Measurements from ENCODE around the gene FLNB. TPM values are rescaled to one million over a fixed set of nuclear protein-coding genes. Genes with fewer than 3 reads are reported as not detected.

The FLNB gene
- total RNA-seq, 1 experiment from 2014 or later = 83.4 TPM

DNA sequence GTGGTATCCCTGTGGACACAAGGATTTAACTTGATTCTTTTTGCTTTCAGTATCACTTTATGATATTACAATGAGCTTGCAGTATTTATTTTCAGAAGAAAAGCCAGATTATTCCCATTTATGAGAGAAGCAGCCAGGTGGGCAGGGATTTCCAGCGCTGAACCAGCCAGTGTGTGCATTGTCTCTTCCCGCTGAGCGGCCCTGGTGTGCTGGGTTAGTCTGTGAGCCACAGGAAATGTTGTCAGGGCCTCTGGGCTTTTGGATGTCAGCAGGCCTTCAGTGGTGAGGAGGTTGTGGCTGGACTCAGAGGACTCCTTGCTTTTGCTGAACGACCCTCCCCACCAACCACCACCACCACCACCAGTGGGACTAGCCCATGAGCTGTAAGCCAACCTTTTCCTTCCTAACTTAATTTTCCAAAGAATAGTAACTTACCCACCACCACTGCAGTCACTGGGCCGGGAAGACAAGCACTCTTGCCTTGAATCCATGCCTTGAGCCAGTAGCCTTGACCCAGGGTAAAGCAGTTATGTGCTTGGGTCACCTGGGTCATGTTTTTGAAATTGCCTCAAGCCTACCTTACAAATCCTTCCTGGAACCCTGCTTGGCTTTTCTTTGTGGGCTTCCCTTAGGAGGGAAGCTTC is 33.1 kb downstream of the FLNB start:
- H3K4me1 ChIP-seq (ENCODE audit: insufficient read depth, low read length) = peaks cover 34% of the 10 kb centered on the region
- WGBS (ENCODE audit: extremely low coverage, insufficient read length, low lambda C conversion rate) = no CpG with 5 or more reads among the region's 5 CpGs
- DNase-seq = no peak

More for the DNA sequence above, 33.1 kb downstream of the FLNB start:
- H2BK12ac ChIP-seq (ENCODE audit: insufficient read length, low read depth, low read length) = peak overlapping the region; percentile 80
- peak overlapping the region; percentile 62 for H3K18ac ChIP-seq (ENCODE audit: insufficient read length, low read depth, low read length)
- H3K23me2 ChIP-seq (ENCODE audit: insufficient read length, low read depth, low read length, poor library complexity, severe bottlenecking) = no peaks in the 10 kb centered on the region
- peaks cover 18% of the 10 kb centered on the region for H3K79me2 ChIP-seq (ENCODE audit: insufficient read depth, low read length)
- no peak overlapping the region for H3K23ac ChIP-seq (ENCODE audit: insufficient read length, low read depth, low read length)
- H3K4ac ChIP-seq (ENCODE audit: low read depth, low read length) = no peak overlapping the region
- Mint-ChIP-seq H3K27me3 (ENCODE audit: low read depth) (no peaks in the 10 kb centered on the region), H3K9me3 (no peaks in the 10 kb centered on the region), H3K4me3 (peak overlapping the region in 1 of 2 experiments; percentile 55; a peak in 2 of 5 replicates), H3K36me3 (ENCODE audit: insufficient read depth in 1 of 3, low read depth in 3 of 3) (peaks cover 0 to 5% (median 0%) of the 10 kb centered on the region in 3 experiments; a peak in 3 of 7 replicates), H3K4me1 (peaks cover 71 to 82% of the 10 kb centered on the region in 2 experiments), H3K27ac (peak overlapping the region; percentile 94 to 98 (median 95))
- no peak overlapping the region for H2AFZ ChIP-seq (ENCODE audit: low read length)
- no peaks in the 10 kb centered on the region for H3K9me3 ChIP-seq (ENCODE audit: control insufficient read depth, low read depth, low read length)
- H2BK120ac ChIP-seq (ENCODE audit: low read depth, low read length, poor library complexity, severe bottlenecking) = no peak overlapping the region
- no peak overlapping the region for H3K9ac ChIP-seq (ENCODE audit: extremely low read depth, insufficient read length, low read length)
- no peak overlapping the region for H4K5ac ChIP-seq (ENCODE audit: insufficient read length, low read depth, low read length)
- no peak overlapping the region for H3T11ph ChIP-seq (ENCODE audit: low read length)
- peak overlapping the region; percentile 17 for H3K14ac ChIP-seq (ENCODE audit: insufficient read depth, low read length)
- no peak overlapping the region for H2BK15ac ChIP-seq (ENCODE audit: low read depth, low read length)
- H2AK5ac ChIP-seq (ENCODE audit: insufficient read length, low read length) = peak overlapping the region; percentile 62
- no peaks in the 10 kb centered on the region for H4K20me1 ChIP-seq (ENCODE audit: control insufficient read depth, insufficient read depth, insufficient read length)
- TF ChIP-seq, protein P1, sequence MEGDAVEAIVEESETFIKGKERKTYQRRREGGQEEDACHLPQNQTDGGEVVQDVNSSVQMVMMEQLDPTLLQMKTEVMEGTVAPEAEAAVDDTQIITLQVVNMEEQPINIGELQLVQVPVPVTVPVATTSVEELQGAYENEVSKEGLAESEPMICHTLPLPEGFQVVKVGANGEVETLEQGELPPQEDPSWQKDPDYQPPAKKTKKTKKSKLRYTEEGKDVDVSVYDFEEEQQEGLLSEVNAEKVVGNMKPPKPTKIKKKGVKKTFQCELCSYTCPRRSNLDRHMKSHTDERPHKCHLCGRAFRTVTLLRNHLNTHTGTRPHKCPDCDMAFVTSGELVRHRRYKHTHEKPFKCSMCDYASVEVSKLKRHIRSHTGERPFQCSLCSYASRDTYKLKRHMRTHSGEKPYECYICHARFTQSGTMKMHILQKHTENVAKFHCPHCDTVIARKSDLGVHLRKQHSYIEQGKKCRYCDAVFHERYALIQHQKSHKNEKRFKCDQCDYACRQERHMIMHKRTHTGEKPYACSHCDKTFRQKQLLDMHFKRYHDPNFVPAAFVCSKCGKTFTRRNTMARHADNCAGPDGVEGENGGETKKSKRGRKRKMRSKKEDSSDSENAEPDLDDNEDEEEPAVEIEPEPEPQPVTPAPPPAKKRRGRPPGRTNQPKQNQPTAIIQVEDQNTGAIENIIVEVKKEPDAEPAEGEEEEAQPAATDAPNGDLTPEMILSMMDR (conservative IDR thresholded peaks at IDR 0.05) = no peak
- H3K4me2 ChIP-seq (ENCODE audit: insufficient read depth, insufficient read length, low read length) = no peak overlapping the region
- H3K56ac ChIP-seq (ENCODE audit: insufficient read length, low read depth, low read length) = no peak overlapping the region
- H3K27me3 ChIP-seq (ENCODE audit: insufficient read depth, low read length) = no peaks in the 10 kb centered on the region
- peak overlapping the region; percentile 88 for H3K27ac ChIP-seq (ENCODE audit: insufficient read length, low read depth, low read length)
- no peak overlapping the region for H2BK5ac ChIP-seq (ENCODE audit: insufficient read length, low read length)
- H2BK20ac ChIP-seq (ENCODE audit: low read depth, low read length, poor library complexity, severe bottlenecking) = no peak overlapping the region
- H4K8ac ChIP-seq (replicated peaks; ENCODE audit: insufficient read length, low read depth, low read length) = no peak overlapping the region
- no peaks in the 10 kb centered on the region for H3K79me1 ChIP-seq (ENCODE audit: insufficient read depth, low read depth, low read length, poor library complexity, severe bottlenecking)
- H4K91ac ChIP-seq (ENCODE audit: insufficient read length, low read depth, low read length) = no peak overlapping the region

Data from H9 (cell line).